OCI-LY7 (cell line): Measurements from ENCODE around the gene IPO9.

Experiments
- EZH2phosphoT487 ChIP-seq: fragments of 200-600 bp; sonication (generic); IDR thresholded peaks from 2 replicates; pipeline ENCODE4 v1.6.1; 2018; ENCODE audit warnings: low read depth, borderline replicate concordance, mild to moderate bottlenecking, mixed run types, antibody characterized with exemption, low read length, moderate library complexity, mixed read lengths
- TF ChIP-seq, protein P1 (sequence below): fragments of 200-600 bp; sonication (generic); conservative IDR thresholded peaks from 2 replicates; pipeline ENCODE4 v1.5.1; 2014; ENCODE audit warnings: mild to moderate bottlenecking, antibody characterized with exemption, low read length, moderate library complexity, mixed read lengths

DNA sequence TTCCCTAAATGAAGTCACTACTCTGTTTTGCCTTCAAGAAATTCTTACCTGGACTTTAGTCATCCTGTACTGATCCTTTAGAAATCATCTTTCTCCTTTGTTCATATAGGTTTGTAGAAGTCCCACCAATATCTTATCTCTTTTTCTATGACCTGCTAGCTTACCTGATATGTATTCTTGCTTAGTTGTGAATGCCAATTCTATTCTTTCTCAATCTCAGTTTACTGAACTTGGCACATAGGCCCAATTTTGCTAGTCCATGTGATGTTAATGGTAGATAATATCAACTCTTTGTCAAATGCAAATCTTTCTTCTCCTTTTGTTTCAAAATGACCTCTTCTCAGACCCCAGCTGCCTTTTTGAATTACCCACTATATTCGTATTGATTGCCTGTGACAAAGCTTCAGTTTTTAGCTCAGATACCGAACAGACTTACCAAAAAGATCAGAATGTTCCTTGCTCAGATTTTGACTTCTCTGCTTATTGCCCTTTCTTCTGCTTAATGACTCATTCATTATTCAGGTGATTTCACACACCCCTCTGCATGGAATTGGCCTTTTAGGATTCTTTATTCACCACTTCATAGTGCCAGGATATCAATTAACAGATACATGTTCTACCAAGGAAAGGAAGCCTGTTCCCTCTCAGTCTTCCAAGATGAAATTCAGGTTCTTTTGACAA, 20.6 kb downstream of the IPO9 start:
- TF ChIP-seq, protein P1, sequence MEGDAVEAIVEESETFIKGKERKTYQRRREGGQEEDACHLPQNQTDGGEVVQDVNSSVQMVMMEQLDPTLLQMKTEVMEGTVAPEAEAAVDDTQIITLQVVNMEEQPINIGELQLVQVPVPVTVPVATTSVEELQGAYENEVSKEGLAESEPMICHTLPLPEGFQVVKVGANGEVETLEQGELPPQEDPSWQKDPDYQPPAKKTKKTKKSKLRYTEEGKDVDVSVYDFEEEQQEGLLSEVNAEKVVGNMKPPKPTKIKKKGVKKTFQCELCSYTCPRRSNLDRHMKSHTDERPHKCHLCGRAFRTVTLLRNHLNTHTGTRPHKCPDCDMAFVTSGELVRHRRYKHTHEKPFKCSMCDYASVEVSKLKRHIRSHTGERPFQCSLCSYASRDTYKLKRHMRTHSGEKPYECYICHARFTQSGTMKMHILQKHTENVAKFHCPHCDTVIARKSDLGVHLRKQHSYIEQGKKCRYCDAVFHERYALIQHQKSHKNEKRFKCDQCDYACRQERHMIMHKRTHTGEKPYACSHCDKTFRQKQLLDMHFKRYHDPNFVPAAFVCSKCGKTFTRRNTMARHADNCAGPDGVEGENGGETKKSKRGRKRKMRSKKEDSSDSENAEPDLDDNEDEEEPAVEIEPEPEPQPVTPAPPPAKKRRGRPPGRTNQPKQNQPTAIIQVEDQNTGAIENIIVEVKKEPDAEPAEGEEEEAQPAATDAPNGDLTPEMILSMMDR = no peak
- TF ChIP-seq EZH2phosphoT487 = no peak
